Transverse colon (tissue), 4 donors: ENCODE data around the gene KHDC4. TPM values are rescaled to one million over a fixed set of nuclear protein-coding genes. Genes with fewer than 3 reads are reported as not detected.
A peak's percentile ranks its signal among the peaks of the same experiment; 100 is the strongest.

Experiments used
- DNase-seq: peaks from one replicate; pipeline ENCODE4 v3.0.0-alpha.2; 2019
- H3K27ac ChIP-seq, 4 donors: fragments of 200-600 bp; sonication (generic); 2 replicates each; pipeline ENCODE4 v1.5.1; 2016 to 2018; ENCODE audit warnings: inconsistent platforms in 4 of 4
- H3K27me3 ChIP-seq: fragments of 200-600 bp; sonication (generic); 2 replicates; pipeline ENCODE4 v1.5.1; 2017; ENCODE audit warnings: inconsistent platforms
- H3K36me3 ChIP-seq, 4 donors: fragments of 200-600 bp; sonication (generic); 2 replicates each; pipeline ENCODE4 v1.5.1; 2017 to 2019; ENCODE audit warnings: inconsistent platforms in 4 of 4
- H3K4me1 ChIP-seq, 4 donors: fragments of 200-600 bp; sonication (generic); 2 replicates each; pipeline ENCODE4 v1.5.1; 2017 to 2020; ENCODE audit warnings: inconsistent platforms in 4 of 4
- H3K4me3 ChIP-seq, 4 donors: fragments of 200-600 bp; sonication (generic); 1 replicate in 1 of 4; 2 replicates in 3 of 4; pipeline versions ENCODE4 v1.5.1 to v1.6.1; 2017 to 2019; ENCODE audit warnings: inconsistent platforms in 4 of 4
- H3K9me3 ChIP-seq, 2 donors: fragments of 200-600 bp; sonication (generic); 2 replicates each; pipeline ENCODE4 v1.5.1; 2017 to 2019; ENCODE audit warnings: inconsistent platforms in 2 of 2
- CTCF ChIP-seq, 5 experiments: fragments of 200-600 bp in 3 of 5; fragments of 450-650 bp in 2 of 5; sonication (generic) in 3 of 5; IDR thresholded peaks; 1 replicate in 2 of 5; 2 replicates in 3 of 5; pipeline ENCODE4 v1.5.1; 2016 to 2017; ENCODE audit warnings: antibody characterized with exemption in 5 of 5, inconsistent platforms in 3 of 5, mild to moderate bottlenecking in 2 of 5, moderate library complexity in 1 of 5
- EP300 ChIP-seq: sonication (generic); formaldehyde crosslinking; IDR thresholded peaks from one replicate; pipeline ENCODE4 v1.6.1; 2017; ENCODE audit warnings: antibody characterized with exemption, low read depth
- POLR2A ChIP-seq: fragments of 450-650 bp; IDR thresholded peaks from one replicate; pipeline ENCODE4 v1.6.1; 2016; ENCODE audit warnings: antibody characterized with exemption, mild to moderate bottlenecking, moderate library complexity
- POLR2AphosphoS5 ChIP-seq, 3 donors: sonication (generic); formaldehyde crosslinking; IDR thresholded peaks; one replicate each; pipeline ENCODE4 v1.6.1; 2016; ENCODE audit warnings: antibody characterized with exemption in 3 of 3
- WGBS, 2 donors: methylation state at CpG; one replicate each; pipeline ENCODE4 v1.1.5; 2018; ENCODE audit warnings: low coverage in 1 of 2; 5-methylcytosine and 5-hydroxymethylcytosine counted together
- in situ Hi-C, 4 donors: fragments of 200-750 bp; cut with MboI; loops; one replicate each; pipeline versions ENCODE4 v1.15.0 to v1.15.1; 2017; ENCODE audit warnings: low sequenced_read_pairs in 3 of 4, low pct_ligation_motif_present in 1 of 4, low pct_unique_long_range_greater_than_20kb in 1 of 4
- intact Hi-C: fragments of 100-400 bp; cut with DNase I; formaldehyde crosslinking; loops from one replicate; pipeline ENCODE4 v1.15.1; 2023; ENCODE audit warnings: low total_unique reads
- total RNA-seq, 4 donors: library from RNA; depleted of rRNA; stranded (reverse); fragments of >200 nt; gene quantifications; one replicate each; pipeline ENCODE4 v1.1.0, GENCODE V29; 2016

Gene KHDC4
- total RNA-seq, 4 donors from 2014 or later: 76.2 to 158 (median 98.7) TPM

- TF ChIP-seq POLR2AphosphoS5 (IDR thresholded peaks at IDR 0.05) (peak; percentile 72 to 80 (median 73)), CTCF (IDR thresholded peaks at IDR 0.05) (no peak), EP300 (no peak), POLR2A (peak; percentile 87)
- in situ Hi-C loops (no loop called here), intact Hi-C loops (no loop called here)
- Histone ChIP-seq H3K27ac (peak within 1 kb of the TSS; percentile 89 to 92 (median 90)), H3K4me1 (peaks cover 40 to 76% (median 65%) of the 10 kb centered on the region in 4 donors), H3K4me3 (peak within 1 kb of the TSS in 3 of 4 donors; percentile 20 to 36 (median 32)), H3K36me3 (no peaks in the 10 kb centered on the region), H3K9me3 (no peaks in the 10 kb centered on the region), H3K27me3 (no peaks in the 10 kb centered on the region)
- DNase-seq: peak; percentile 87
- WGBS, 2 donors: 35 to 73% methylated on average over 3 to 11 of the region's 11 CpGs
Measured at GRCh38 chr1:155940993-155941844, 7.0 kb upstream of the KHDC4 start, which contains the start of gene RXFP4. TSS of gene RXFP4 (plus strand) at chr1:155941638. CDS start at chr1:155941710, 72 bp downstream.

- intact Hi-C loops: no loop called here
Measured at GRCh38 chr1:155940482-155940992, 6.3 kb upstream of the KHDC4 start.

GRCh38 chr1:155938220-155938627 is 4.0 kb upstream of the KHDC4 start:
- Histone ChIP-seq H3K4me3 (no peak overlapping the region), H3K9me3 (no peaks in the 10 kb centered on the region), H3K4me1 (peaks cover 16 to 60% (median 41%) of the 10 kb centered on the region in 4 donors), H3K27me3 (no peaks in the 10 kb centered on the region), H3K27ac (peak overlapping the region in 3 of 4 donors; percentile 9 to 34 (median 24)), H3K36me3 (no peaks in the 10 kb centered on the region)
- no peak for DNase-seq
- 0% methylated on average over 1 of the region's 1 CpG for WGBS, 2 donors
- in situ Hi-C loops: loop anchor here (5.0 to 10.0 kb wide), 3 partner anchors 44 to 49 kb away; no protein-coding TSS in a partner anchor
- intact Hi-C loops: loop anchor here (5.0 kb wide), 1 partner anchor 49 kb away; no protein-coding TSS in a partner anchor
- TF ChIP-seq POLR2AphosphoS5 (IDR thresholded peaks at IDR 0.05): no peak
- TF ChIP-seq CTCF (IDR thresholded peaks at IDR 0.05): peak; percentile 39 to 72 (median 51)

More at GRCh38 chr1:155940482-155940992, 6.3 kb upstream of the KHDC4 start:
- no peaks in the 10 kb centered on the region for H3K27me3 ChIP-seq
- no peaks in the 10 kb centered on the region for H3K9me3 ChIP-seq
- H3K27ac ChIP-seq: peak overlapping the region; percentile 89 to 92 (median 90)
- H3K36me3 ChIP-seq: no peaks in the 10 kb centered on the region
- in situ Hi-C loops: no loop called here
- peaks cover 35 to 69% (median 58%) of the 10 kb centered on the region in 4 donors for H3K4me1 ChIP-seq
- WGBS, 2 donors: 30% methylated on average over 4 of the region's 4 CpGs; no CpG with 5 or more reads in 1 of the 2 donors
- DNase-seq: peak; percentile 63
- peak overlapping the region in 1 of 4 donors; percentile 36 for H3K4me3 ChIP-seq
- TF ChIP-seq CTCF (IDR thresholded peaks at IDR 0.05) (no peak), EP300 (no peak), POLR2A (peak; percentile 47), POLR2AphosphoS5 (IDR thresholded peaks at IDR 0.05) (peak in 2 of 3 donors; percentile 16 to 47)
